Activated T-cell treated with anti-CD3 and anti-CD28 coated beads, Interleukin-2, amount 50 U/mL, for 72 hours (primary cell): ENCODE measurements around the gene OLIG2. TPM values are rescaled to one million over a fixed set of nuclear protein-coding genes. Genes with fewer than 3 reads are reported as not detected.

Source experiments
- total RNA-seq, 2 donors: library from RNA; stranded (reverse); gene quantifications; one replicate each; pipeline ENCODE4 v1.2.3, GENCODE V29; 2022

The OLIG2 gene
- total RNA-seq, 2 donors from 2014 or later: not detected

Other genes starting within 250 kb of the OLIG2 start
- gene OLIG1, start 44.2 kb downstream of the OLIG2 start, total RNA-seq: not detected
- 10 to 100 TPM; 30.5 to 30.7 TPM for gene IFNAR2, start 204.0 kb downstream of the OLIG2 start, total RNA-seq
- gene IL10RB, start 240.4 kb downstream of the OLIG2 start, total RNA-seq: 10 to 100 TPM; 36.4 to 44.0 TPM